Calu3 (cell line): ENCODE data around the gene KDM5A. TPM values are rescaled to one million over a fixed set of nuclear protein-coding genes. Genes with fewer than 3 reads are reported as not detected.

Experiments used
- BruUV-seq: library from RNA; stranded (reverse); fragments of 400-500 nt; replicated peaks from 2 replicates; lab custom pipeline; 2021; lab: Mats Ljungman, UMichigan
- CTCF ChIA-PET: fragments of 300-600 bp; sonication (Branson Sonifier 250); formaldehyde crosslinking; loops from one replicate; lab custom pipeline; 2022; ENCODE audit warnings: antibody characterized with exemption; lab: Charles Lee
- DNase-seq: peaks from one replicate; pipeline ENCODE4 v3.0.0; 2022
- H3K27ac Mint-ChIP-seq: one replicate; pipeline ENCODE4 v1.8.0; 2022; ENCODE audit warnings: mixed read lengths; ENCODE audit not compliant: unreplicated experiment
- H3K27me3 Mint-ChIP-seq: one replicate; pipeline ENCODE4 v1.8.0; 2022; ENCODE audit warnings: mixed read lengths; ENCODE audit not compliant: unreplicated experiment
- H3K36me3 Mint-ChIP-seq: one replicate; pipeline ENCODE4 v1.8.0; 2022; ENCODE audit warnings: mild to moderate bottlenecking, moderate library complexity, mixed read lengths; ENCODE audit not compliant: insufficient read depth, unreplicated experiment
- H3K4me1 Mint-ChIP-seq: one replicate; pipeline ENCODE4 v1.8.0; 2022; ENCODE audit warnings: mild to moderate bottlenecking, low read depth, mixed read lengths; ENCODE audit not compliant: unreplicated experiment
- H3K4me3 Mint-ChIP-seq: one replicate; pipeline ENCODE4 v1.8.0; 2022; ENCODE audit warnings: mild to moderate bottlenecking, low read depth, moderate library complexity, mixed read lengths; ENCODE audit not compliant: unreplicated experiment
- H3K9me3 Mint-ChIP-seq: one replicate; pipeline ENCODE4 v1.8.0; 2022; ENCODE audit warnings: low read depth, mixed read lengths; ENCODE audit not compliant: unreplicated experiment
- intact Hi-C: fragments of 100-400 bp; cut with micrococcal nuclease; formaldehyde crosslinking; loops from one replicate; pipeline ENCODE4 v1.10.0; 2022; ENCODE audit not compliant: unreplicated experiment
- total RNA-seq: library from RNA; stranded (reverse); gene quantifications from 2 replicates; pipeline ENCODE4 v1.2.3, GENCODE V29; 2022
- TF ChIP-seq, protein P1 (sequence below): fragments of 200-600 bp; IDR thresholded peaks from one replicate; pipeline ENCODE4 v1.8.0; 2022; ENCODE audit warnings: antibody characterized with exemption; ENCODE audit not compliant: unreplicated experiment

The KDM5A gene
- total RNA-seq, 1 experiment from 2014 or later: 63.6 TPM

DNA sequence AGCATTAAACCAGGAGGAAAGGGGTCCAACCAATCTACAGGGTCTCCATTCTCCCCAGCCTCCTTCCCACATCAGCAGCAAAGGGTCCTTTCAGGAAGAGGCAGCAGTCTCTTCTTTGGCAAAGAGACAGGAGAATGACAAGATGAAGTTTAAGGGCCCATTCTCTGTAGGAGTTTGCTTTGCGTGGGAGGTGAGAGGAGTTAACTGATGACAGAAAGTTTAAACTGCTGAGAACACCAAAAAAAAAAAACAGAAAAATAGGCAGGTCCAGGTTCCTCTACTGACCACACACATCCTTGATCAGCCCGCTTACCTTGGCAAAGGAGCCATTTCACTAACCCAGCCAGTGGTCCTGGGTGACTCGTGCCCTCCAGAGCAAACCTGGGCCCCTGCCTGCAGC lies 132.2 kb downstream of the KDM5A start:
- Mint-ChIP-seq H3K27me3 (peaks cover 58% of the 10 kb centered on the region), H3K4me3 (no peak overlapping the region), H3K9me3 (peaks cover 2% of the 10 kb centered on the region), H3K4me1 (no peaks in the 10 kb centered on the region), H3K36me3 (no peaks in the 10 kb centered on the region), H3K27ac (no peak overlapping the region)
- no peak for DNase-seq
- CTCF ChIA-PET: no interaction called here
- TF ChIP-seq, protein P1, sequence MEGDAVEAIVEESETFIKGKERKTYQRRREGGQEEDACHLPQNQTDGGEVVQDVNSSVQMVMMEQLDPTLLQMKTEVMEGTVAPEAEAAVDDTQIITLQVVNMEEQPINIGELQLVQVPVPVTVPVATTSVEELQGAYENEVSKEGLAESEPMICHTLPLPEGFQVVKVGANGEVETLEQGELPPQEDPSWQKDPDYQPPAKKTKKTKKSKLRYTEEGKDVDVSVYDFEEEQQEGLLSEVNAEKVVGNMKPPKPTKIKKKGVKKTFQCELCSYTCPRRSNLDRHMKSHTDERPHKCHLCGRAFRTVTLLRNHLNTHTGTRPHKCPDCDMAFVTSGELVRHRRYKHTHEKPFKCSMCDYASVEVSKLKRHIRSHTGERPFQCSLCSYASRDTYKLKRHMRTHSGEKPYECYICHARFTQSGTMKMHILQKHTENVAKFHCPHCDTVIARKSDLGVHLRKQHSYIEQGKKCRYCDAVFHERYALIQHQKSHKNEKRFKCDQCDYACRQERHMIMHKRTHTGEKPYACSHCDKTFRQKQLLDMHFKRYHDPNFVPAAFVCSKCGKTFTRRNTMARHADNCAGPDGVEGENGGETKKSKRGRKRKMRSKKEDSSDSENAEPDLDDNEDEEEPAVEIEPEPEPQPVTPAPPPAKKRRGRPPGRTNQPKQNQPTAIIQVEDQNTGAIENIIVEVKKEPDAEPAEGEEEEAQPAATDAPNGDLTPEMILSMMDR: no peak
- intact Hi-C loops: no loop called here
- BruUV-seq: no TSS peak

DNA sequence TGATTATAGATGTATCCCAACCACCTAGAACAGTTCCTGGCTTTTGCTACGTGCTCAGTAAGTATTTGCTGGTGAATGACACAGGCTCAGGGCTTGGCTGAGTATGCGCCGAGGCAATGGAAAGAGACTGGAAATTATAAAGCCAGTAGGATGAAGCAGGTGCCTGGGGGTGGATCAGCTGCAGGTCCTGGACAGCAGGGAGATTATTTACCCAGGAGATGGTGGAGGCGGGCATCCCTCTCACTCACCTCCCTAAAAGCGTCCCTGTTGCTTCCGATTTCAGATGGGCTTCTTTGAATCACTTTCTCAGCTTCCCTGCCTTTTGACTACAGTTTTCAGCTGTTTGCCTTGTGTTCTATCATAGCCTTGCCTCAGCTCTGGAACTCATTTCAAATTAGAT lies 132.9 kb downstream of the KDM5A start:
- intact Hi-C loops: no loop called here
- no peaks in the 10 kb centered on the region for H3K4me1 Mint-ChIP-seq
- BruUV-seq: no TSS peak
- TF ChIP-seq, protein P1: no peak
- no peaks in the 10 kb centered on the region for H3K36me3 Mint-ChIP-seq
- CTCF ChIA-PET: interaction anchor here (0.6 kb wide), 1 partner anchor 158 kb away, joined by 3 read pairs; no protein-coding TSS in a partner anchor
- no peak for DNase-seq
- H3K4me3 Mint-ChIP-seq: no peak overlapping the region
- H3K9me3 Mint-ChIP-seq: peaks cover 2% of the 10 kb centered on the region
- H3K27ac Mint-ChIP-seq: no peak overlapping the region
- peaks cover 58% of the 10 kb centered on the region for H3K27me3 Mint-ChIP-seq

DNA sequence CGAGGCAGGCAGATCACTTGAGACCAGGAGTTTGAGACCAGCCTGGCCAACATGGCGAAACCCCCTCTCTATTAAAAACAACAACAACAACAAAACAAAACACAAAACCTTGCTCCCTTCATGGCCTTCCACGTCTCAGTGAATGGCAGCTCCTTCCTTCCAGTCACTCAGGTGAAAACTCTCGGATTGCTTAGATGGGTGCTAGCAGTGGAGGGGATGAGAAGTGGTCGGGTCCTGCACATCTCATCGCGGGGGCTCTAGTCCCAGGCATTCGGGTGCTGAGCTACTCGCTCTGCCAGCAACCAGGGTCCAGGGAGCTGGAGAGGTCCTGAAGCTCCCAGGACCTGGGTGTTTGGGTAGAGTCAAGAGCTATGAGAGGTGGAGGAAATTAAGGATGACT lies 134.2 kb downstream of the KDM5A start:
- Mint-ChIP-seq H3K4me1 (no peaks in the 10 kb centered on the region), H3K9me3 (peaks cover 2% of the 10 kb centered on the region), H3K27me3 (peaks cover 52% of the 10 kb centered on the region), H3K27ac (no peak overlapping the region), H3K4me3 (no peak overlapping the region), H3K36me3 (no peaks in the 10 kb centered on the region)
- no peak for DNase-seq
- intact Hi-C loops: no loop called here
- TF ChIP-seq, protein P1: no peak
- no TSS peak for BruUV-seq
- CTCF ChIA-PET: no interaction called here

DNA sequence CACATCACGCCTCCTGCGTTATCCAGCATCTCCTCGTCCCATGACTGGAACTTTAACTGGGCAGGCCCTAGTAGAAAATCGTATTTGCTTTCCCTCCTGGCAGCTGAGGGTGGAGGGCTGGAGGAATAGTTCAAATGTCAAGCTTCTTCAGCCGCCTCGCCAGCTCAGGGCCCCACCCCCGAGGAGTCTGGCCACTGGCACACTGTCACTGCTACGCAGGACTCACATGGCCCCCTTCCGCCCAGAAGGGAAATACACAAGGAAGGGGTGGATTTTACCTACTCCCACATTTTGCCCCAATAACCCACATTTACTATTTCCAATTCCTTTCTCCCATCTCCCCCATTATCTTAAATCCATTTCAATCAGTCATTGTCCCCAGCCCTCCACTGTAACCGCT lies 135.1 kb downstream of the KDM5A start:
- Mint-ChIP-seq H3K27ac (no peak overlapping the region), H3K9me3 (peaks cover 3% of the 10 kb centered on the region), H3K36me3 (no peaks in the 10 kb centered on the region), H3K27me3 (peaks cover 49% of the 10 kb centered on the region), H3K4me3 (no peak overlapping the region), H3K4me1 (no peaks in the 10 kb centered on the region)
- TF ChIP-seq, protein P1: no peak
- BruUV-seq: no TSS peak
- CTCF ChIA-PET: no interaction called here
- intact Hi-C loops: no loop called here
- DNase-seq: no peak
